CD4-positive, alpha-beta T cell treated with Interleukin-17A for 4 hours (primary cell): ENCODE data around the gene TULP1.
A peak's percentile ranks its signal among the peaks of the same experiment; 100 is the strongest.
"Not testable (repeated sequence)": the region's sequence is repeated elsewhere in the genome, so short reads cannot be mapped to it uniquely, and the experiment has no call there.

Experiments
- DNase-seq: peaks from one replicate; pipeline ENCODE4 v3.0.0-alpha.2; 2020; ENCODE audit warnings: mixed read lengths

TULP1 gene

DNA sequence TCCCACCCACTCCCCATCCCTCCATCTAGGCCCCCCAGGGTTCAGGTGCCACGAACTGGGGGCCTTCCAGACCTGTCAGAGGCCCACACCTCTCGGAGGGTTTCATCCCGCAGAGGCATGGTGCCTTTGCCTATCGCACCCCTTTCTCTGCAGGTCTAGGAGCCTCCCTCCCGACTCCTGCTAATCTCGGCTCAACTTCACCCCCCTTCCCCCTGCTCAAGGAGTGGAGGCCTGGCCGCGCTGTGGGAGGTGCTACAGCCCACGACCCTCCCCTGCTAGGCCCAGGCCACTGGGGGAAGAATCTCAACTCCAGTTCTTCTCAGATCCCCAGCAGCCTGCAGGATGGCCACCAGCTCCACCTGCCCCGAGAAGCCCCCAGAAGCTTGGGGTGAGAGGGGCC lies at the start of gene TULP1:
TULP1 (minus strand) TSS at position 157 of the 400 bp plus-strand sequence; CDS start at position 119, 38 bp downstream.
- DNase-seq = no peak

DNA sequence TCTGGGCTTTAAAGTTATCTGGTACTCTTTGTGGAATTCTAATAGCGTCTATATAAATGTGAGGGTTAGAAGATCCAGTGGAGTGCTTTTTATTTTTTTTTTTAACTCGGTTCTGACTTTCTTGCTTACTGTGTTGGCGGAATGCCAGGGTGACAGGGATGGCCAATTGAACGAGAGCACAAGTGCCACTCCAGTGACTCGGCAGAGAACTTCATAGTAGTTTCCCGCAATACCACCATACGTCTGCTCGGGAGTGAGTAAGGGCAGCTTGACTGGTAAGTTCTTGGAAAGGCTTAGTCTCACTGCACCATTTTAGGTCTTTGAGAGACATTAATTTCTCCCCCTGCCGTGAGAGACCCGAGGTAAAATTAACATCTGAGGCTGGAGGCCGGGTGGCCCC lies 49.4 kb upstream of the TULP1 start:
- DNase-seq = no peak

DNA sequence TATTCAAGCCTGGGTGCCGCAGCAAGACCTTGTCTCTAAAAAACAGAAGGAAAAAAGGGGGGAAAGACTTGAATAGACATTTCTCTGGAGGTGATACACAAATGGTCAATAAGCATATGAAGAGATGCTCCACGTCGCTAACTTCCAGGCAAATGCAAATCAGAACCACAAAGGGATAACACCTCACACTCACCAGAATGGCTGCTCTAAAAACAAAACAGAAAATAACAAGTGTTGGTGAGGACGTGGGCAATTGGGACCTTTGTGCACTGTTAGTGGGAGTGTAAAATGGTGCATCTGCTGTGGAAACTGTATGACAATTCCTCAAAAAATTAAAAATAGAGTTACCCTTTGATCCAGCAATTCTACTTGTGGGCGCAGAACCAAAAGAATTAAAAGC lies 48.4 kb upstream of the TULP1 start:
- no peak for DNase-seq

DNA sequence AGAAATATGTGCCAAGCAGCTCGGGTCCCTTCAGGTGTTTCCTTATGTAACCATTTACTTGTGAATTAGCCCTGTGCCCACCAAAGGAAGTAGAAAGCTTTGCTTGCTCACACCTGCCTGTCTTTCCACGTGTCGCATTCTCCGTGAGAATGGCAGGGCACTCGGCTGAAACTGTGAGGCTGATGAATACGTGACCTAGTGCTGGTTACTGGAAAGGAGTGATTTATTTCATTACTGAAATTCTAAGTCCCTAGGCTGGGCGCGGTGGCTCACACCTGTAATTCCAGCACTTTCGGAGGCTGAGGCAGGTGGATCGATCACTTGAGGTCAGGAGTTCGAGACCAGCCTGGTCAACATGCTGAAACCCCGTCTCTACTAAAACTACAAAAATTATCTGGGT lies 45.9 kb upstream of the TULP1 start:
- no peak for DNase-seq

DNA sequence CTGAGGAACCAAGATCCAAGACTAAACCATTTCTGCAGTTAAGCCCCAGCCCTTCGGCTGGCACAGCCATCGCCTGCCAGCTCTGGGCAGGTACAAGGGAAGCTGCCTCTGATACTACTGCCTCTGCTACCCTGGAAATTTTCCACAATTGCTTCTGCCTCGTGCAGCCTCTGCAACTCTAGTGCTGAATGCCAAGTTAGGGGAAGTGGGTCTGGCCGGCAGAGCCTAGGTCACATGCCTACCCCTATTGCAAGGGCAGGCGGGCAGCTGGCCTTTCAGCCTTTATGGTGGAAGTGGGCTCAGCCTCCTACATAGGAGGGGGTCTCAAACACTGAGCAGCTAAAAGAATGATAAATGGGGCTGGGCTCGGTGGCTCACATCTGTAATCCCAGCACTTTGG lies 44.5 kb upstream of the TULP1 start:
- no peak for DNase-seq

DNA sequence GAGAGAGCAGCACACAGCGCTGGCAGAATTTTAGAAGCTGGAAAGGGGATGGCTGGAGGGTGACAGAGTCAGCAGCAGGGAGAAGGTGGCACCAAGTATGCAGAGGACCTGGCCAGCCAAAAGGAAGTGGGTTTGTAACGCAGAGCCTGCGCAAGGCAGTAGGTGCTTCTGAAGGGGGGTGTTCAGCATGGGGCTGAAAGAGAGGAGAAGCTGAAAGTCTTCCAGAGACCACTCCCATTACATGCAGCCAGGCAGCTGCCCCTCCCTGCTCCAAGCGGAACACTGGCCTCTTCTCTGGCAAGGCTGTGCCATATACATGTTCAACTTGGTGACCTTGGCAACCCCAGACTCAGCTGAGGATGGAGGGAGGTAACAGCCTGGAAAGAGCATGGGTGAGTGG lies 42.1 kb upstream of the TULP1 start:
- no peak for DNase-seq

DNA sequence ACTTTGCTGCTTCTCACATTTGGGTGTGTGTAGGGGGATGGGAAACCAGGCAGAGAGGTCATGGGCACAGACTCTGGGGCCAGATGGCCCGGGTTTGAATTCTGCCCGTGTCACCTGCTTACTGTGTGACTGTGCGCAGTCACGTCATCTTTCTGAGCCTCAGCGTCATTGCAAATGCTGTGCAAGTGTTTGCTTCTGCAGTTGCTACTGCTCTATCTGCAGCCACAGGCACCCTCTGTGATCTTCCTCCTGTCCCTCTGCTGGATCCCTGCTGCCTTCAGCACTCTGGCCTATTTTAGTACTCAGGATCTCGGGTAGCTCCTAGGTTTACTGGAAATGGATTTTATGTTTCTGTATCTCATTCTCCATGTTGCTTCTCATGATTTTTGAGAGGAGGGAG lies 40.6 kb upstream of the TULP1 start:
- no peak for DNase-seq

DNA sequence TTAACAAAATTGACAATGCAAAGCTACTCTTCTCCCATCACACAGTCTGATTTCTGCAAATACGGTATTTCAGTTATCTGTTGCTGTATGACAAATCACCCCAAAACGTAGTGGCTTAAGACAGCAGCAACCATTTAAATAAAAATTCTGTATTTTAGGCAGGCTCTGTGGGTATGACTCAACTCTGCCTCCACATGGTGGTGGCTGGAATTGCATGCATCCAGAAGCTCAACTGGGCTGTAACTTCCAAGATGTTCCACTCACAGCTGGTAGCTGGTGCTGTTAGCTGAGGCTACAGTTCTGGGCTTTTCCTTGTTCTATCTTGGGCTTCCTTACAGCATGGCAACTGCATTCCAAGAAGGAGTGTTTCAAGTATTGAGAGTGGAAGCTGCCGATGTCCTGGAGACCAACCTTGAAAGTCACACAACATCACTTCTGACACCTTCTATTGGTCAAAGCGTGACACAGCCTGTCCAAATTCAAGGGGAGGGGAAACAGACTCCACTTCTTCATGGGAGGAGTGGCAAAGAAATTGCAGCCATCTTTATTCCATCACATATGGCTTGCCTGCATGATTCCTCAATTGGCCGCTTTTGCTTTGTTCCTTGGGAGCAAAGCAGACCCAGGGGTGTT lies 39.7 kb upstream of the TULP1 start:
- DNase-seq = peak; percentile 81

DNA sequence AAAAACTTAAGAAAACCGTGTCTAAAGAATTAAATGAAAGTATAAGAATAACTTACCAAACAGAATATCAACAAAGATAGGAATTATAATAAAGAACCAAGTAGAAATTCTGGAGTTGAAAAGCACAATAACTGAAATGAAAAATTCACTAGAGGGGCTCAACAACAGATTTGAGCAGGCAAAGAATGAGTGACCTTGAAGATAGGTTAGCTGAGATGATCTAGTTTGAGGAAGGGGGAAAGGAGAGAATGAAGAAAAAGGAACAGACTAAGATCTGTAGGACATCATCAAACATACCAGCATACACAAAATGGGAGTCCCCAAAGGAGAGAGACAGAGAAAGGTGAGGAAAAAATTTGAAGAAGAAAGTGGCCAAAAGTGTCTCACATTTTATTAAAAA lies 37.7 kb upstream of the TULP1 start:
- DNase-seq = no peak

DNA sequence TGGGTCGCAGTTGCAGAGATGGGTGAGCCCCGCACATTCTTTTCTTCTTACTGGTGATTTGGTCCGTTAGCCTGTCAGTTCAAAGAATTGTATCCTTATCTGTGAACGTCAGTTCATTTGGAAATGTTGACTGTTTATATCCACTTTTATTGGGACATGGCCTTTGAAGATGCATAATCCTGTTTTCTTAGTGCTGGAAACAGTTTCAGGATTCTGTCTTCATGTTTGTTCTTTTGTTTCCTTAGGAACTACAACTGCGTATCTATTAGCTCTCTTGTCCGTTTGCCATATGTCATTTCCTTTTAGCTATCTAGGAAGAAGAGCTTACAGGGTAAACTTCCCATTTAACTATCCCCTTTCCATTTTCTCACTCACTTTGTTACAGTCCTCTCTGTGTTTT lies 35.0 kb upstream of the TULP1 start:
- DNase-seq = no peak

DNA sequence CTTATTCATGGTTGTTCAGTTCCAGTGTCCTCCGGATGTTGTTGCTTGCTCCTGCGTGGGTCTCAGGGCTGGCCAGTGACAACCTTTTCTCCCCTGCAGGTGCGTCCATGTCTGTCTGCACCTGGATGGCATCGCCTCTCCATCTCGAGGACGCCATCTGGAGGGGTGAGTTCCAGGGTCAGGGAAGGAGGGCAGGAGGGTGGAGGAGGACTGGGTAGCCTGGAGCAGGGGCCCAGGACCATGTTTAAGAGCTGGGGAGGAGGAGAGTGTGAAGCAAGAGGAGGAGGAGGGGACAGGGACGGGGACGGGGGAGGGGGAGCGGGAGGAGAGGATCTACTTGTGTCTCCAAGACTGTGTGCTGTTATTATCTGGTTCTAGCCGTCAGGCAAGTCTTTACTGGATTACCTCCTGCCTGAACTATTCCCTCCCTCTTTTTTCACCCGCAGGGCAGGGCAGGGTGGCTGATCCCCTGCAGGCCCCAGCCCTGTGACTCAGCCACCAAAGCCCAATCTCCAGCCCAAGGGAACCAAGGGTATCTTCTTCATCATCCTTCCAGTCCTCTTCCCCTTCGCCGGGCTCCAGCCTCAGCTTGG lies 32.2 kb upstream of the TULP1 start:
- no peak for DNase-seq

DNA sequence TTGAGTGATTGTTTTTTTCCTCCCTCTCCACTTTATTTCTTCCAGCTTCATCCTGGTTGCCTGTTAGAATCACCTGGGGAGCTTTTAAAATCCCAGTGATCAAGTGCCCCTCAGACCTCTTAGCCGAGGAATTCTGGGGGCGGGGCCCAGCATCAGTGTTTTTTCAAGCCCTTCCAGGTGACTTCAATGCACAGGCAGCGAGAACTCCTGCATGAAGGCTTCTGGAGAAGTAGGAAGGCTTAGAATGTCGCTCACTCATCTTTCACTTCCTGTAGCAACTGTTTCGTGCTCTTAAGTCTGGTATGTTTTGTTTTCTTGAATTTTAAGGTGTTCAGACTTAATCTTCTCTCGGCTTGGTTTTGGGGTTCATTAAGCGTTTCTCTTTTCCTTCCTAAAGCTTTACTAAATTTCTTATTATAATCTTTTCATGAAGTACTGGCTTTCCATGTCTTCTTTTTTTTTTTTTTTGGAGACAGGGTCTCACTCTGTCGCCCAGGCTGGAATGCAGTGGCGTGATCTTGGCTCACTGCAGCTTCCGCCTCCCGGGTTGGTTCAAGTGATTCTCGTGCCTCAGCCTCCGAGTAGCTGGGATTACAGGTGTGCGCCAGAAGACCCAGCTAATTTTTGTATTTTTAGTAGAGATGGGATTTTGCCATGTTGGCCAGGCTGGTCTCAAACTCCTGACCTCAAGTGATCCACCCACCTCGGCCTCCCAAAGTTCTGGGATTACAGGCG lies 30.9 kb upstream of the TULP1 start:
- no peak for DNase-seq

DNA sequence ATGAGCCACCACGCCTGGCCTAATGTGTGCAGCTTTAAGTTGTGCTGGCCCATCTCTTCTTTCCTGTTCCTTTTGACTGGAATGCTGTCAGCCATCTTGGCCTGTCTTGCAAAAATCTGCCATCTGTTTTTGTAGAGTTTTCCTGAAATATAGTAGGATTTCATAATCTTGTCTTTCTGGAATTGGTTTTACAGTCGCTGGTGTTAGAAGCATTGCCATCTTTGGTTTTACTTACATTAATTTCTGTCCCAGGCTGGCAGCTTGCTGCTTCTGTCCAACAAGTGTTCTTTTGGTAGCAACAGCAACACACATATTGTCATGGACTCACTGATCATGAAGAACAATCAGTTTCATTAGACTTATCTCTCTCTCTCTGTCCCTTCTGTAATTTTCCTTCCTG lies 29.1 kb upstream of the TULP1 start:
- no peak for DNase-seq

DNA sequence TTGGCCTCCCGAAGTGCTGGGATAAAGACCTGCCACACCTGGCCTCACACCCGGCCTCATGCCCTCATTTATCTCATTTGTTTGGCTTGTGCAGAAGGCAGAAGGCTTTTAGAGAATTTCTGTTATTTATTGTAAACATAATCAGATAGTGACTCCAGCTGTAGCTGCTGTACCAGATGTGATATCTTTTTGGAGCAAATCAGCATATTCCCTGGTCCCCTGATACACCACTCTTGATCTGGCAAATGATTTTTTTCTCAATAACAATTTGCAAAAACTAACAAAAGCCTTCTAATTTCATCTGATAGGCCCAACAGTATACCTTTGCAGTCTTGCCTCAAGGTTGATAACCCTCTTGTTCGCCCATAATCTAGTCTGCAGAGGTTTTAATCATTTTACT lies 26.5 kb upstream of the TULP1 start:
- no peak for DNase-seq

DNA sequence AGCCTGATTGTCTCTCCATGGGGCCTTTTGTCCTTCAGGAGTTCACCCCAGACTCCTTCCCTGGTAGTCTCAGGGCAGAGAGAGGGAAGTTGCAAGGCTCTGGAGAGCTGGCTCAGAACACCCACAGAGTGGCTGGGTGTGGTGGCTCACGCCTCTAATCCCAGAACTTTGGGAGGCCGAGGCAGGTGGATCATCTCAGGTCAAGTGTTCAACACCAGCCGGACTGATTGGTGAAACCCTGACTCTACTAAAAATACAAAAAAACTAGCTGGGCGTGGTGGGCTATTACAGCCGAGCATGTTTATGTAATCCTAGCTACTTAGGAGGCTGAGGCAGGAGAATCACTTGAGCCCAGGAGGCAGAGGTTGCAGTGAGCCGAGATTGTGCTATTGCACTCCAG lies 23.2 kb upstream of the TULP1 start:
- DNase-seq = not testable (repeated sequence)

DNA sequence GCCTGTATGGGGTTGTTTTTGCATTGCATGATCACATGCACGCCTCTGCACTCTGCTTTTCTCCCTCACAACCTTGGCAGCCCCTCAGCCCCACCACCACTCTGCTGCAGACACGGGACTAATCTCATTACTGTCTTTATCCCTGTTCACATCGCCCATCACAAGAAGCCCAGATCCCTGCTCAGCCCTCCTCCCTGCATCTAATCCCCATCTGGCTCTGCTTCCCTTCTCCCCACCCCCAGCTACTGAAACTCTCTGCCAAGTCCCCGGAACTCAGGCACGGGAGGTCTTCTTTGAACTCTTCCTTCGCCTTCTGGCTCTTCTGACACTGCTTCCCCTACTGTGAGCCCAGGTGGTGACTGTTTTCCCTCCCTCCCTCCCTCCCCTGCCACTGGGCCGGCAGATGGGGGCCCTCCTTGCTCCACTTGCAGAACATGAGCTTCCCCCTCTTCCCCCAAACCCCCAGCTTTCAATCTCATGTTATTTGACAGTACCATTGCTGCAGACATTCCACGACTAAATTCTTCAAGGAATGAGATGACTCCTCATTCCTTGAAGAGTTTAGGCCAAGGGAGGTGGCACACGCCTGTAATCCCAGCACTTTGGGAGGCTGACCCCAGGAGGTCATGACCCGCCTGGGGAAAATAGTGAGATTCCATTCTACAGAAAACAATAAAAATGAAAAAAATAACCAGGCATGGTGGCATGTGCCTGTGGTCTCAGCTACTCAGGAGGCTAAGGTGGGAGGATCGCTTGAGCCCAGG lies 21.9 kb upstream of the TULP1 start:
- DNase-seq = no peak

DNA sequence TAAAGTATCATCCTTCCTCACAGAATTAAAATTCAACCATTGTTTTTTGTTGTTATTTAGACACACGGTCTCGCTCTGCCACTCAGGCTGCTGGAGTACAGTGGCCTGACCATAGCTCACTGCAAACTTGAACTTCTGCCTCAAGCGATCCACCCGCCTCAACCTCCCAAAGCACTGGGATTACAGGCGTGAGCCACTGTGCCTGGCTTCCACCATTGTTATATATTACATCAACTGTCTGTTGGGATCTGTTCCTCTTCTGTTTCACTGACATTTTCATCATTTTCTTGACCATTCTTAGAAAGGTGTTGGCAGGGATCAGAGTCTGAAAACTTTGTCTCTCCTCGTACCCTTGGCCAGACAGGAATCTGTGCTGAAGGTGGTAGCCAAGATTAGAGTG lies 21.3 kb upstream of the TULP1 start:
- no peak for DNase-seq

DNA sequence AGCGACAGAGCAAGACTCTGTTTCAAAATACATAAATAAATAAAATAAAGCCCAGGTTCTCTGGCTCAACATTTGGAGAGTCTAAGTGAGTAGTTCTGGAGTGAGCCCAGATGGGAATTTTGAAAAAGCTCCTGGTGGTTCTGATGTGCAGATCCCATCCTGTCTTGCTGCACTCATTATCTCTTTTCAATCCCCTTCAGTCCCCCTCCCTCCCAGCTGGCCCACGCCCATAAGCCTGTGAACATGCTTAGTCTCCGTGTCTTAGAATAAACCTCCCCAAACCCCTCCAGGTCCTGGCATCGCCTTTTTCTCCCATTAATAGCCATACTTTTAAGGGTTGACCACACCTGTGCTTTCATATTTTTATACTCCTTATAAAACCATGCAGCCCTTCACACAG lies 19.4 kb upstream of the TULP1 start:
- no peak for DNase-seq

DNA sequence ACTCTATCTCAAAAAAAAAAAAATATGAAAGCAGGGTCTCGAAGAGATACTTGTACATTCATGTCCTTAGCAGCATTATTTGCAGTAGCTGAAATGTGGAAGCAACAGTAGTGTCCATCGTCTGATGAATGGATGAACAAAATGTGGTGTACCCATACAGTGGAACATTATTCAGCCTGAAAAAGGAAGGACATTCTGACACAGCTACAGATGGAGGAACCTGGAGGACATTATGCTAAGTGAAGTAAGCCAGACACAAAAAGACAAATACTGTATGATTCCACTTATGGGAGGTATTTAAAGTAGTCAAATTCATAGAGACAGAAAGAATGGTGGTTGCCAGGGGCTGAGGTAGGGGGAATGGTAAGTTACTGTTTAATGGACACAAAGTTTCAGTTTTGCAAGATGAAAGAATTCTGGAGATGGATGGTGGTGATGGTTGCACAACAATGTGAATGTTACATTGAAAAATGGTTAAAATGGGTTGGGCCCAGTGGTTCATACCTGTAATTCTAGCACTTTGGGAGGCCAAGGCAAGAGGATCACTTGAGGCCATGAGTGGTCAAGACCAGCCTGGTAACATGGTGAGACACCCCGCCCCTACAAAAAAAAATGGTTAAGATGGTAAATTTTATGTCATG lies 11.8 kb upstream of the TULP1 start:
- DNase-seq = no peak

DNA sequence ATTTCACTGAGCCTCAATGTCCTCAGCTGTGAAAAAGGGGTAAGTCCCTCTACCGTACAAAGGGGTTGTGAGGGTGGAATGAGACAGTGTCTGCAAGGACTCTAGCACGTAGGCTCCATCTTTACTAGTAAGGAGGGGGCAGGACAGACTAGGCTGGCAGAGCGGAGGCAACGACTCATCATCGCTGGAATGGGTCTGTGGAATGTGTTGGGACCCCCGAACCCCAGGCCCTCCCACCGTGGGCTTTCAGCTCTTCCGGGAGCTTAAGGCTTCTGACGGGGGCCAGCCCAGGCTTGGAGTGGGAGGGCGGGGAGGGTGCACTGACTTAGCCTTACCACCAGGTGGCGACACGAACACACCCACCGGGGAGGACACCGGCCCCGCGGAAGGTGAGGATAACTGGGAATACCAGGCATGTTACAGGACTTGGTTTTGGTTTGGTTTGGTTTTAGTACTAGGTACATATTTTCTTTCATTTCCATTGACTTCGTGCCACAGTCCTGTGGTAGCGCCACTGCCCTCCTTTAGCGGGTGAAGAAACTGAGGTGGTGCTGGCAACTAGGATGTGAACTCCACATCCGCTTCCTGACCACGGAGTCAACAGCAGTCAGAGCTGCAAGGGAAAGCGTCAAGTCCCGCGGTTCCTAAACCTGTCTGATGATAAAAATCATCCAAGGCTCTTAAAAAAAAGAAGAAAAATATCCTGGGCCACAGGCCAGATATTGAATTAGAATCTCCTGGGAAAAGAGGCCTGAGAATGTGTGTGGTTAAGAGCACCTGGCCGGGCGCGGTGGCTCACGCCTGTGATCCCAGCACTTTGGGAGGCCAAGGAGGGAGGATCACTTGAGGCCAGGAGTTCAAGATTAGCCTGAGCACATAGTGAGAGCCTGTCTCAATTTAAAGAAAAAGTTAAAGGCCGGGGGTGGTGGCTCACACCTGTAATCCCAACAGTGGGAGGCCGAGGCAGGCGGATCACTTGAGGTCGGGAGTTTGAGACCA lies 10.3 kb upstream of the TULP1 start:
- DNase-seq = peak; percentile 81

DNA sequence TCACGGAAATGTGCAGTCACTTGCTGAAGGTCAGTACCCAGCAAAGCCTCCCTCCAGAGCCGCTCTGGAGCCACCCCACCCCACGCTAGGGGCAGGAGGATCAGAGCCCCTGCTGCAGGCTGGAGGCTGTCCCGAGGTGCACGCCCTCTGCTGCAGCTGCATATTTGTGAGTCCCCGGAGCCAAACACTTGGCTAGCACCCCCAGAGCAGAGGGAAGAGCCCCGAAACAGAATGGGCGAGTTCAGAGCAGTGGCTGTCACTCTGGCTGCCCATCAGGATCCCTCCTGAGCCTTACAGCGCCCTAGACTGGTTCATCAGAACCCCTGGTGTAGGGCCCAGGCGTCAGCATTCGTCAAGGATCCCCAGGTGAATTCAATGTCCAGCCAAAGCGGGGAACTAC lies 9.5 kb upstream of the TULP1 start:
- no peak for DNase-seq

DNA sequence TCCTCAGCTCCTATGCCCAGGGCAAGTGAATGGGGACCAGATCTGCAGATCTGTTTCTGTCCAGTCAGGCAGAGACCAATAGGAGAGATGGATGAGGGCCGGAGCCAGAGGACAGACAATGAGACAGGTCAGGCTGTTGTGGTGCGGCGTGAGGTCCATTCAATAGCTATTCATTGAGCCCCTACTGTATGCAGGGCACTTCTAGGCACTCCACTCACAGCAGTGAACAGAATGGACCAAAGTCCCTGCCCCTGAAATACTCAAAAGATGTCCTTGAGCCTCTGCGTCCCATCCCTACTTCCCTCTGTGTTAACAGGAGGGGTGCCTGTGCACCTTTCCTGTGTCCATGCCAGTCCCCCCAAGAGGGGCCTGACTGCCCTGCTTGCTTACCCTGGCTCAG lies 8.5 kb upstream of the TULP1 start:
- no peak for DNase-seq
